AG09319 (cell line): ENCODE results near the gene PIP4K2B.
"Not testable (repeated sequence)": the region's sequence is repeated elsewhere in the genome, so short reads cannot be mapped to it uniquely, and the experiment has no call there.

Experiments used
- DNase-seq: peaks from one replicate; pipeline ENCODE4 v3.0.0-alpha.2; 2010; ENCODE audit warnings: low read depth; ENCODE audit errors: extremely low read depth
- CTCF ChIP-seq: IDR thresholded peaks from 2 replicates; pipeline ENCODE4 v1.5.1; 2011; ENCODE audit warnings: low read depth, mild to moderate bottlenecking, inconsistent platforms, low read length, moderate library complexity

PIP4K2B gene

GRCh38 chr17:38730526-38731379, 68.6 kb downstream of the PIP4K2B start:
- DNase-seq, result no peak
- TF ChIP-seq CTCF, result no peak

- TF ChIP-seq CTCF, result peak; percentile 28
- DNase-seq, result peak; percentile 67
These were observed 69.3 kb downstream of the PIP4K2B start, which contains the start of gene CISD3 for GRCh38 chr17:38729886-38730525. Gene CISD3 (plus strand): TSS chr17:38730341. CDS start chr17:38730359, 18 bp downstream.

- no peak for DNase-seq
- no peak for TF ChIP-seq CTCF
These were observed 69.9 kb downstream of the PIP4K2B start for GRCh38 chr17:38729368-38729885.

- no peak for TF ChIP-seq CTCF
- DNase-seq, result no peak
These were observed 71.0 kb downstream of the PIP4K2B start for GRCh38 chr17:38728290-38728831.

- DNase-seq, result no peak
- no peak for TF ChIP-seq CTCF
These were observed 71.6 kb downstream of the PIP4K2B start for GRCh38 chr17:38727736-38728135.

GRCh38 chr17:38726145-38726544, 73.2 kb downstream of the PIP4K2B start:
- not testable (repeated sequence) for DNase-seq

- no peak for TF ChIP-seq CTCF
- no peak for DNase-seq
These were observed 74.3 kb downstream of the PIP4K2B start for GRCh38 chr17:38725066-38725465.
